HG02981 (cell line): ENCODE results near the gene MMEL1.
"Not testable (repeated sequence)": the region's sequence is repeated elsewhere in the genome, so short reads cannot be mapped to it uniquely, and the experiment has no call there.

Source experiments
- ATAC-seq: cut with Tn5 transposase; IDR thresholded peaks from one replicate; pipeline ENCODE4 v1.9.1; 2021; ENCODE audit warnings: mild to moderate bottlenecking, moderate library complexity; ENCODE audit not compliant: unreplicated experiment

MMEL1 gene

GRCh38 chr1:2629627-2630497, 3.0 kb downstream of the MMEL1 start:
- ATAC-seq: no peak

- no peak for ATAC-seq
Observed at GRCh38 chr1:2628933-2629626, 3.7 kb downstream of the MMEL1 start.

GRCh38 chr1:2628191-2628932, 4.5 kb downstream of the MMEL1 start:
- no peak for ATAC-seq

- ATAC-seq: no peak
Observed at GRCh38 chr1:2627746-2628145, 5.1 kb downstream of the MMEL1 start.

- not testable (repeated sequence) for ATAC-seq
Observed at GRCh38 chr1:2625748-2626147, 7.1 kb downstream of the MMEL1 start.

- ATAC-seq: no peak
Observed at GRCh38 chr1:2625311-2625710, 7.5 kb downstream of the MMEL1 start.

GRCh38 chr1:2624735-2625300, 8.0 kb downstream of the MMEL1 start:
- no peak for ATAC-seq

GRCh38 chr1:2623571-2624337, 9.1 kb downstream of the MMEL1 start:
- no peak for ATAC-seq

GRCh38 chr1:2617971-2618470, 14.8 kb downstream of the MMEL1 start:
- no peak for ATAC-seq

- no peak for ATAC-seq
Observed at GRCh38 chr1:2614145-2614544, 18.7 kb downstream of the MMEL1 start.

- no peak for ATAC-seq
Observed at GRCh38 chr1:2612591-2613365, 20.0 kb downstream of the MMEL1 start.

GRCh38 chr1:2611621-2612437, 21.0 kb downstream of the MMEL1 start:
- ATAC-seq: no peak

GRCh38 chr1:2611031-2611501, 21.8 kb downstream of the MMEL1 start:
- no peak for ATAC-seq

- ATAC-seq: no peak
Observed at GRCh38 chr1:2610036-2610959, 22.5 kb downstream of the MMEL1 start.

- ATAC-seq: no peak
Observed at GRCh38 chr1:2609319-2610035, 23.3 kb downstream of the MMEL1 start.

- ATAC-seq: no peak
Observed at GRCh38 chr1:2607641-2608091, 25.1 kb downstream of the MMEL1 start.
